NCI-H748 treated with DMSO at 0.1 percent for 48 hours (cell line): ENCODE results near the gene PAX8.
A peak's percentile ranks its signal among the peaks of the same experiment; 100 is the strongest.

ENCODE experiments used
- DNase-seq: peaks from one replicate; lab custom pipeline; 2025; lab: John Stamatoyannopoulos, UW

PAX8 gene

DNA sequence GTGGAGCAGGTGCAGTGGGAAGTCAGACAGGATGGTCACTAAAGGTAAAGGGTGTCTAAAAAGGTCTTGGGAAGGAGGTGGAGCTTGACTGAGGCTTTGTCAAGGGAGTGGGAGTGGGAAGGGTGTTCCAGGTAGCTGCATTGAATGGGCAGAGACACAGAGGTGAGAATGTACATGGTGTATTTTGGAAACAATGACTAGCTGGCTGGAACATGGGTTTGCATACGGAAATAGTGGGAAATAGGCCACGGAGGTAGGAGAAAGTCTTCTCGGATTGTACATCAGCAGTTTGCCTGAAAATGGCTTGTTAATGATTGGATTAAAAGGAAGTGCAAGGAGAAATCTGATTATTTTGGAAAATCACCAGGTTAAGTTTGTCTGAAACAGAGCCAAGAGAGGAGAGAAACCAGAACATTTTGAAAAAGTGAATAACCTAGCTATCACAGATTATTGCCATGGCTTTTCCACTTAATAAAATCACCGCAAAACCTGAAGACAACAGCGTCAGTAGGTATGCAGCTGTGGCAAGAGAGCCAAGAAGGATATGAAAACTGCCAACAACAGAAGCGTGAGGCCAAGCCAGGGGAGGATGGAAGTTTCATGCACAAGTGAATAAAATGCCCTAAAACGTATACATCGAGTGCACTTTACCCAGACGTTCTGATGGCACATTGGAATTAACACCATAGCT is 13.9 kb downstream of the PAX8 start:
- DNase-seq: no peak

DNA sequence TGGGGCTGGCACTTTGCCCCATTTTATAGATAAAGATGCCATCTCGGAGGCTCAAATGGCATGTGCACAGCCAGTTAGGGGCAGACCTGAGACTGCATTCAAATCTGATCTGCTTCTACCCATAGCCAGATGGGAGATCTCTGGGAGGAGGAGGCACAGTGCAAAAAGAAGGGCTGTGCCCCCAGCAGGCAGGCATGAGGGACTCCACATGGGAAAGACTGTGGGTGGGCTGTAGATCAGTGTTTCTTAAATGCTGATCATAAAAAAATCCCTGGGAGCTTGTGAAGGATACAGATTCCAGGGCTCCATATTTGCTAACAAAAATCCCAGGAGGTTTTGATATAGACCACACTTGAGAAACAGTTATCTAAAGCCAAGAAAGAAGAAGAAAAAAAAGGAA is 15.2 kb downstream of the PAX8 start:
- no peak for DNase-seq

DNA sequence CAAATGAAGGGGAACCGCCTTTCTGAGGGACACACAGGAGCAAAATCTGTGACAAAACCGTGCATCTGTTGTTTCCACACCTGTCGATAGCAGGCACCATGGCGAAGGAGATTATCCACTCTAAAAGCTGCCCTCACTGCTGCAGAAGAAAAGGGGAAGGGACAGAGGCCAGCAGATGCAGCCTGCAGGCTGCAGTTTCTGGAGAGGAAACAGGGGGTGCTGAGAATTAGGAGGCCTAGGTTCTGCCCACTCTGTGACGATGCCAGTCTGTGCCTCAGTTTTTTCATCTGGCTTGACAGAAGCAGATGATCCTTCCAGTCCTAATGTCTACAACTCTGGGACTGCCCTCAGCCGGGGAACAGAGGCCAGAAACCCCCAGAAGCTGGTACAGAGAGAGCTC is 17.7 kb downstream of the PAX8 start:
- no peak for DNase-seq

DNA sequence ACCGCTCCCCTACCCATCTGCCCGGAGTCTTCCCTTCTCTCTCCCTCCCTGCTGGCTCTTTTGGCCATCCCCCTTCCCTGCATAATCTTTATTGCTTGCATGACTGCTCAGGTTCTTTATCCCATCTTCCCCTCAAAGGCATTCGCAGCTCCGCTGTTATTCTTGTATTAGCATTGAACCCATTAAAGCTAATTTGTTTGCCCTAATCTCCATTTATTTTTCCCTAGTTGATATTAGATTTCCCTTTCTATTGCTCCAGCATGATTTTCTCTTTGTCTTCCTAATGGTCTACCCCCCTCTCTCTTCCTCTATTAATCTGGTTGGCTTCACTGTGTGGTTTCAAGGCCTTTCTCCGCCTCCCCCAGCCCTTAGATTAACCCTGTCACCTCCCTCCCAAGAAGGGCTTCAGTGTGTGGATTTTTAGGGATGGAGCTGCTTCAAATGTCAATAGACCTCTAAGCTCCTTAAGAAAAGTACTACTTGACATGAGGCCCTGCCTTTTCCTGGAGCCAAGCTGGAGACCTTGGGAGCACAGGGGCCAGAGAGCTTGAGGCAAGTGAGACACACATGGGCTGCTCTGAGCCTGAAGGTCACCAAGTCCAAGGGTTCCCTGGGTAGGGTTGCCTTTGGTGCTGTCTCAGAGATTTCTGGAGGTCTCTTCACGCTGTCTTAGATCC is 20.1 kb downstream of the PAX8 start:
- no peak for DNase-seq

DNA sequence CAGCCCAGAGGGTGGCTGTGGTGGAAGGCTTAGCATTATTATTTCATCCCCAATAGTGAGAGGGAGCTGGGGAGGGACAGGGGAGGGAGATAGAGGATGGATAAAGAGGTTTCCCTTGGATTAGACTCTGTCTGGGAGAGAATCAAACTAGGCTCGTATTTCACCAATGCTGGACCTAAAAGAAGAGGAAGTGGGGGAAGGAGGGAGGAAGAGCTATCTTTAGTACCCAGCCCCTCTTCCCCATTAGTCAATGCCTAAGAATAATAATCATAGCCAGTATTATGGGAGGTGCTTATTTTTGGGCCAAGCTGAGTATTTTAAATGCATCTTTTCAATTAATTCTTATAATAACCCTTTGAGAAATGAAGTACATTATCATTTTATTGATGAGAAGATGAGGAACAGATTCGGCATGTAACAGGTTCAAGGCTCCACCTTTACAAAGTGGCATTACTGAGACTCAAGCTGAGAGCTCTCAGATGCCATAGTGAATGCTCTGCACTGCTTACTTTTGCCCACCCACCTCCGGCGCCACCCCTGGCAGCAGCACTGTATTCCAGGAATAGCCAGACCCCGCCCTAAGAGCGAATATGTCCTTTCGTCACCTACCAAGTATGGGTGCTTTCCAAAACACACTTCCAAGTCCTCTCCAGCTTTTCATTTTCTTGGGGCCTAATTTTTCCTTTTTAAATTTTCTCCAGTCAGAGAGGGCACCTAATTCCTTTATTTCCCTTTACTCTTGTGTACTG is 21.0 kb downstream of the PAX8 start:
- DNase-seq: no peak

DNA sequence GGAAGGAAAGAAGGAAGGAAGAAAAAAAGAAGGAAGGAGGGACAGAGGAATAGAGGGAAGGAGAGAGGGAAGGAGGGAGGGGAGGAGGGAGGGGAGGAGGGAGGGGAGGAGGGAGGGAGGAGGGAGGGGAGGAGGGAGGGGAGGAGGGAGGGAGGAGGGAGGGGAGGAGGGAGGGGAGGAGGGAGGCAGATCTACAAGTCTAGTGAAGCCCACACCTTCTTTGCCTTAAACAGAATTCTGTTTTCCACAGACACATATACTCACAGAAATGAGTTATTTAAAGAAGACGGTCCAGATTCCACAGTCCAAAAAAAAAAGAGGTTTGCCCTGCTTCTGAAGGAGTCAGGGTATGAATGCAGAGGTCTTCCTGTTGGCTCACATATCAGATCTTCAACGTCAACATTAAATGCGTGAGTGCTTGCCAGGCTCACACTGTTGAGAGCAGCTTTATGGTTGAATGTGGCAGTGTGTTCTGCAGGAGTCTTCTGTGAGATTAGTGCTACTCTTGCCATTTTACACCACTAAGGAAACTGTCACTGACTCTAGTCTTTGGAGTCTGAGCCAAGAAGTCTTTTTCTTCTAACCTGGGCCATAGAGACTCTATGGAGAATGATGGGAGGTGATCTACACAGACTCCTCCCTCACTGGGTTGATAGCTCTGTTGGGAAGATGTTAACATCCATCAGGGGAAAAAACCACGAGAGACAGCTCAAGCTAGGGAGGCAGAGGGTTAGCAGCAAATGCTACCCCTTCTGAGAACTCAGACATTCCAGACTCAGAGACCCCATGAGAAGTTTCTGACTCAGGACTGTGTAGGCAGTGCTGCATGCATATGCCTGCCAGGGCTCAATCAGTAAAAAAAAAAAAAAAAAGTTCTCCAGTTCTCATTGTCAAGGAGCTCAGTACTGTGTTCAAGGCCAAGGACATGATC is 23.3 kb downstream of the PAX8 start:
- DNase-seq: no peak

DNA sequence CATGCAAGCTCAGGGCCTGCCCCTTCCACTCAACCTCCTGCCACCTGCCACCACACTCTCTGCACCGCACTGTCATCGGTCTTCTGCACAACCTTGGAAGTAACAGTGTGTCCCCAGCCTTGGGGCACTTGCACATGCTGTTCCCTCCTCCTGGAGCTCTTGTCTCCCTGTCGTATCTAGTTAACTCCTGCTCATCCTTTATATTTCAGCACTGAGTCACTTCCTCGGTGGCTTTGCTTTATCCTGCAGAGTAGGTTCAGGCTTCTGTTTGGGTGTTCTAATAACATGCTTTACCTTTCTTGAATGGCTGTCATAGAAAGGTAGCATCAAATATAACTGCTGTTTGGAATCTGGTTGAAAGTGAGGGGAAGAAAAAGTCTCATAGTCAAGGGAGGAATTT is 25.3 kb downstream of the PAX8 start:
- DNase-seq: no peak

DNA sequence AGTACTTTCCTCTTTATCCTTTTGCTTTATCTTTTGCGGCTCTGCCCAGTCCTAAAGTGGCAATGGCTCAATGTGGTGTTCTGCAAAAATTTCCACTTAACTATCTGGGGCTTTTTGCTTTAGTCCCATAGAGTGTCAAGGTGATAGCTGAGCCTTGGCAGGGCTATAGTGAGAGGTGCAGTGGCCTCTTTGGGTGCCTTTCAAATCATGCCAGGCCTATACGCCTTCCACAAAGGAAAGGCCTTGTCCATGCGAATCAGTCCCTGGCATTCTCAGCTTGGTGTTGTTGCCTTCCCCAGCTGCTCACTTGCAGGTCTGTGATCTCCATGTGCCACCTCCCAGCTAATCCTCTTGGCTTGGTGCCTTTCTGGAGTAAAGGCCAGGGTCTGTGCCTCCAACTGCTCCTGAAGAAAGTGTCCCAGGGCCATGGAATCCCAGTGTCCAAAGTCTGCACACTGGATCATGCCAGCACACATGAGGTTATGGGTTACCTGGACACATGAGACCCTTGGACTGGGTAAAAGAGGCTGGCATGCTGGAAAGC is 26.6 kb downstream of the PAX8 start:
- no peak for DNase-seq

DNA sequence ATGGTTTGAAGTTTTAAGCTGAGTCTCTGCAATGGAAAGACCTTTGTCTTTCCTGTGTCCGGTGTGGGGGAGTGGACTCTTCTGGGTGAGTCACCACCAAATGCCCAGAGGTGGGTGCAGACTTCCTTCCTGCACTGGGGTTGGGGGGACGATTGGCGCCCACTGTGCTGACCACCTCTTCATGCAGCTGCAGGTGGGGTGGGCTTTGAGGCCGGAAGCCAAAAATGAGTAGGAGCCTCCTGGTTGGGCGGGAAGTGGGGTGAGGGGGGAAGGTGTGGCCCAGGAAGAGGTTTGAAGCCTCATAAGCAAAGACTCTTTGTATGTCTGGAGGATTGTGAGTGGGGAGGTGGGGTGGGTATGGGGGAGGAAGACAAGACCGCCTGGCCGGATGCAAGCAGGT is 27.6 kb downstream of the PAX8 start:
- no peak for DNase-seq

DNA sequence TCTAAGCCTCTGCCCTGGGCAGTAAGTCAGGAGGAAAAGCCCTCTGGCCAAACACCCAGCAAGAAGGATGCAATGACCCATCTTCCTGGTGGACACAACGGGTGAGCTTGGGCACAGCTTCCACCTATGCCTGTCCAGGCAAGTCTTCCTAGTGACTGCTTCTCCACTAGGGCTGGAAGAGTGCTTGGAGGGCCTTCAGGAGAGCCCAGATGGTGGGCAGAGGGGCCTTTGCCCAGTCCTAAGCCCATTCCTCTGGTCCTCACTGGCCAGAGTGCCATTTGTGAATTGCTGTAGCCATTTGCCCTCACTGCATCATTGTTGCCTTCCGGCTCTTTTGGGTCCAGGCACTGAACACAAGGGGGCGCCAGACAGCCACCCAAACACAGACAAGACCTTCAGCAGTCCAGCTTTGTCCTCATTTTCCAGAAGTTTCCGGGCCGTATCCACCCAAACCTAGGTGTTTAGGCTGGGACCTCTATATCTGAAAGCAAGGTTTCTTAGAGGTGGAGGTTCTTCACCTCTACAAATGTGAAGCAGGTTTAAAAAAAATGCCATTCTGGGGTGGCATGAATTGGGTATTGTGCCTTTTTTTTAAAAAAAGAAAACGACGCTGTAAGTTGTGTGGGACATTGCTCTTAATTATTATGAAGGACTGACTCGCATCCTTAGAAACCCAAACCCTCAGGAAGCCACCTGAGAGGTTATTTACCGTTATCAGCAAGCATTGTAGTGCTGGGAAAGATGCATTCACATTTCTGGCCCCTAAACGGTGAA is 29.5 kb downstream of the PAX8 start:
- DNase-seq: peak; percentile 27

DNA sequence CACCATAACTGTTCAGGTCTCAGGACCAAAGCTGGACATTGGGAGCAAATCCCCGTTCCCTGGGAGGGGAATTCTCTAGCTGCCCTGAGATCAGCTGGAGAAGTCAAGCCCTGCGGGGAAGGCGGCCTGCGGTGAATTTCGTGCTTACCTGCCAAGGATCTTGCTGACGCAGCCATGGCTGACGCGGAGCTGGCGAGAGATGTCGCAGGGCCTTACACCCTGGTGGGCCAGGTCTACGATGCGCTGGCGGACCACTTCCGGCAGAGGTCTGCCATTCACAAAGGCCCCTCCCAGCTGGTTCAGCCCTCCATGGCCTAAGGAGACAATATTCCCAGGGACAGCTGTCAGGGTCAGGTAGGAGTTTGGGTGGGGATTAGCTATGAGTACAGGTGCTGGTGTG is 32.1 kb downstream of the PAX8 start:
- no peak for DNase-seq

DNA sequence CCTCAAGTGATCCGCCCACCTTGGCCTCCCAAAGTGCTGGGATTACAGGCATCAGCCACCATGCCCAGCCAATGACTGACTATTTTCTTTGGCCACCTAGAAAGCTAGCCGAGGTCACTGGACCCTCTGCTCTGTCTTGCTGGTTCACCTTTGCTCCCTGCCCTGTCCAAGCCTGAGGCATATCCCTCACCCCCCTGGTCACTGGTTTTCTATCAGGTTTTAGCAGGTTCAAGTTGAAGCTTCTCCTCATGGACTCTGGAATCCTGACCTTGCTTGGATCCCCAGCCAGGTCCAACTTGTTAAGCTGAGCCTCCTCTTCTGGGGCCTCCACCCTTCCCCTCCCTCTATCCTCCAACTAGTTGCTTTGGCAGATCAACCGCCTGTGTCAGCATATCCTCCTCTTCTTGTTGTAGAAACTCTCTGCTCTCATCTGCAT is 33.4 kb downstream of the PAX8 start:
- DNase-seq: no peak

DNA sequence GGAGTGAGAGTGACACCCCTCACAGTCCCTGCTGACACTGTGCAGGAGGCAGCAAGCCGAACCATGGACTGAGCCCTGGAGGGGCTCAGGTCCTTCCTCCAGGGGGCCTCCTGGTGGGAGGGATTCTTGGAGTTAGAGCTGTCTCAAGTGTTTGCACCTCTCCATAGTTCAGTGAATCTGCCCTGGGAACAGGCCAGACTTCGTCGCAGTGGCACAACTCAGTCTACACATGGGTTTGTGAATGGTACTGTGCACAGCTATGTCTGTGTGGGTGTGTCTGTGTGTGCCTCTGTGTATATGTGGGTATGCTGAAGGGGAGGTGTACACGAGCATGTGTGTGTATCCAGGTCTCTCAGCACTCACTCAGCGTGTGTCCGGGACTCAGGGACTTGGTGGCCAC is 36.4 kb downstream of the PAX8 start:
- DNase-seq: no peak

DNA sequence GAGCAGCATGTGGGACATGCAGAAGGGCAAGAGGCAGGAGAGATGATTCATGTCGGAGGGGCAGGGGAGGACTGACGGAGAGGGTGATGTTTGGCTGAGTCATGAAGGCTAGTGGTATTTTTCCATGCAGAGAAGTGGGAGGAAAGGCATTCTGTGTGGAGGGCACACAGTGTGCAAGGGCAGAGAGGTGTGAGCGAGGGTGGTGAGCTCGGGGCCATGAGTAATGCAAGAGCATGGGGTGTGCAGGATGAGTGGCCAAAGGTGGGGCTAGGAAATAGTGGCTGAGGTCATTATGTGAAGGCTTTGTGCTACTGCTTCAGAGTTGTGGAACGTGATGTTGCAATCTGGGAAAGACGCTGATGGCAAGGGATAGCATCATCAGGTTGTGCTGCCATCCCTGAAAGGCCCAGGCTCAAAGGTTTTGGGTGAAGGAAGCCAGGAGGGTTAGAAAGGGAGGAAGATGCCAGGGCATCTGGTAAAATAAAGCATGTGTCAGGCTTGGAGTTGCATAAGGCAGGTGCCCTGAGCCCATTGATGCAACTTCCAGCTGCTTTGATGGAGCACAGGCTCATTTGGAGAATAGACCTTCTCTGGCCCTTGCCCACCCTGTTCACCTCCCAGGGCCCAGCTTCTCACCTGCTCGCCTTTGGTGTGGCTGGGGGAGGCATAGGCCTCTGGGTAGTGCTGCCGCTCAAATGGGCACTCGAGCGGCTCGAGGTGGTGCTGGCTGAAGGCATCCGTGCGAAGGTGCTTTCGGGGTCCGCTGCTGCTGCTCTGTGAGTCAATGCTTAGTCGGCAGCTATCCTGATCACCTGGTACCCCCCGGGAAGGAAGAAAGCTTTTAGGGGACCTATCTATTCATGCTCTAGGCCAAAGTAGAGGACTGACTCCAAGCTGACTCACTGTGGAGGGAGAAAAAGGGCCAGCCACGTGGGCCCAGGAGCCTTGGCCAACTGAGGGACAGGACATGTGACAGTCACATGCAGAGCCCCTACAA is 37.5 kb downstream of the PAX8 start:
- DNase-seq: no peak

DNA sequence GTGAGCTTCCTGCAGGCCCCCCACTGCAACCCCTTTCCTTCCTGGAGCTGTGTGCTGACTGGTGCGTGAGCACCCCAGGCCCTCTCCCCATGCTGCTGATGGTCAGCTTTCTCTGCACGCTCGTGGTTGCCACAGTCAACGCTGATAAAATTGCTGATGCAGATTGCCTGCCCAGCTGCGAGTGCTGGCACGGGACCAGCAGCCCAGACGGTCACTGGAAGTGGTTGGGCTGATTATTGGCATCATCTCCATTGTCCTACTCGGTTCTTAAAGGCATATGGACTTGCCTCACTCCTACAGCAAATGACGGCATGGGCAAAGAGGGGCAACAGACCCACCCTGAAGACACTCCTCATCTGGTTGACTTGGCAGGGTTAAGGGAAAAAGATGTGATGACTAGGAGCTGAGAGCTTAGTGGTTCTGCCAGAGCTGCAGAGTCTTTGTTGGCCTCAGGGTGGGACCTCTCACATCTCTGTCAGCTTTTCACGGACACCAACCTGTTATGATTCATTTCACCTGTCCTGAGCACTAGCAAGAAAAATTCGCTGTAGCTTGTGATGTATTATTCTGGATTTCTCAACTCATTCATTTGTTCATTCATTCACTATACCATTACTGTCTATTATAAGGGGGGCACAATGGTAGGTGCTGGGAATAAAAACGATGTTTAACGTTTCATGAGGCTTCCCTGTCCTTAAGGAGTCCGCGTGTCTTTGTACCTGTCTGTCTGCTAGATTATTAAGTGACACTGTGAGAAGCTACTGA is 38.4 kb downstream of the PAX8 start:
- no peak for DNase-seq

DNA sequence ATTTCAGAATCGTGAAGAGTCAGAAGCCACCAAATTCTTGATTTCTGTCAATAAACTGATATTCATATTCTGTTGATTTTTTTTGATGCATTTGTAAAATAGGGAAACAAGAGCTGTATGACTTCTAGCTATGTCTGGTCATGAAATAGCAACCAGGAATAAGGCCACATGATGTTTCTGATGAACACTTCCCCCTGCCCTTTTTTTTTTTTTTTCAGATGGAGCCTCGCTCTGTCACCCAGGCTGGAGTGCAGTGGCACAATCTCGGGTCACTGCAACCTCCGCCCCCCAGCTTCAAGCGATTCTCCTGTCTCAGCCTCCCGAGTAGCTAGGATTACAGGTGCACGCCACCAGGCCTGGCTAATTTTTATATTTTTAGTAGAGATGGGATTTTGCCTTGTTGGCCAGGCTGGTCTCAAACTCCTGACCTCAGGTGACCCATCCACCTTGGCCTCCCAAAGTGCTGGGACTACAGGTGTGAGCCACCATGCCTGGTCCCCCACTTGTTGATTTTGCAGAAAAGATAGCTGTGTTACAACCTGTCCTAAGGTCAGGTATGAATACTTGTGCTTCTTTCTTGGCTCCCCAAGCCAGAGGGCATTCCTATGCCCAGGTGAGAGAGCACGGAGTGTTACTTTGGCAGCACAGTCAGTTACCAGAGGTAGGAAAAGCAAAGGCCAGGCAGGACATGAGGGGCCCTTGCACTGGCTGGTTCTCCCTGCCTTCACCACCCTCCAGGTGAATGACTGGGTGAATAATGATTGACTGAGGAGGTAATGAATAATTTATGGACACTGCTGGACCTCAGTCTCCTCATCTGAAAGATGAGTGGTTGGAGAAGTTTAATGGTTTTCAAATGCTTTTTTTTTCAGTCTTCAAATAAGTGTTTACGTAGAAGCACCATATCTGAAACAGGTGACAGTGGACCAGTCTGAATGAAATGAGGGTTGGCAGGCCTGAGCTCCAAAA is 39.6 kb downstream of the PAX8 start:
- DNase-seq: no peak

DNA sequence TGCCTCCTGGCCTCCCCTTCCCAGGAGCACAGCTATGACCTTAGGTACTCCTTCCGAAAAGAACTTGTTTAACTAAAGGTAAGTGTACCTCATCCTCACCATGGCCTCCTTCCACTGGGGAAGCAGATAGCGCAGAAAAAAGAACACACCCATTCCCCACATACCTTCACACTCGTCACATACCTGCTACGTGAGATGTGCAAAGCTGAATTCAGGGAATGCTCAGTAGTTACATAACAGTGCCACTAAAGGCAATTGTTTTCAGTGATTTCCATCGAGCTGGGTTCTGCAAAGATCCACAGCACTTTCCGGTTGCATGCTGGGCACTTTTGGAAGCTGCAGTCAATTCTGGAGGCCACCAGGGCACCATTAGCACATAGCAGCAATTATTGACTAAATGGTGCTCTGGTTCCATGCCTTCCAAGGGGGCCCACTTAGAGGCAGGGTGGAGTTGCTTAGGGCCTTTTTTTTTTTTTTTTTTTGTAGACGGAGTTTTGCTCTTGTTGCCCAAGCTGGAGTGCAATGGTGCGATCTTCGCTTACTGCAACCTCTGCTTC is 41.0 kb downstream of the PAX8 start:
- DNase-seq: no peak
